IMR-90 (cell line): ENCODE measurements around the gene DPYSL3.

Experiments used
- BHLHE40 ChIP-seq: fragments of 150-350 bp; IDR thresholded peaks from 2 replicates; pipeline ENCODE4 v1.6.1; 2016; ENCODE audit warnings: mild to moderate bottlenecking, low read depth, low read length
- CTCF ChIP-seq: conservative IDR thresholded peaks from 2 replicates; pipeline ENCODE4 v1.5.1; 2012; ENCODE audit warnings: mild to moderate bottlenecking, low read depth, low read length, improper control_type of control experiment
- FOS ChIP-seq: fragments of 150-350 bp; IDR thresholded peaks from 2 replicates; pipeline ENCODE4 v1.6.1; 2016; ENCODE audit warnings: low read depth, low read length
- MXI1 ChIP-seq: IDR thresholded peaks from 2 replicates; pipeline ENCODE4 v1.6.1; 2012; ENCODE audit warnings: low read depth, mild to moderate bottlenecking, low read length, moderate library complexity, borderline replicate concordance
- NFE2L2 ChIP-seq: fragments of 150-350 bp; IDR thresholded peaks from 2 replicates; pipeline ENCODE4 v1.6.1; 2016; ENCODE audit warnings: low read depth, mild to moderate bottlenecking, low read length
- POLR2A ChIP-seq: IDR thresholded peaks from 2 replicates; pipeline ENCODE4 v1.6.1; 2012; ENCODE audit warnings: mild to moderate bottlenecking, low read depth, low read length
- RAD21 ChIP-seq: IDR thresholded peaks from 2 replicates; pipeline ENCODE4 v1.6.1; 2012; ENCODE audit warnings: low read length, improper control_type of control experiment
- RCOR1 ChIP-seq: IDR thresholded peaks from 2 replicates; pipeline ENCODE4 v1.6.1; 2012; ENCODE audit warnings: mild to moderate bottlenecking, low read length, improper control_type of control experiment; ENCODE audit not compliant: insufficient replicate concordance
- RFX5 ChIP-seq: IDR thresholded peaks from 2 replicates; pipeline ENCODE4 v1.8.0; 2012; ENCODE audit warnings: low read depth, mild to moderate bottlenecking, low read length, moderate library complexity
- SMC3 ChIP-seq: fragments of 150-350 bp; IDR thresholded peaks from 2 replicates; pipeline ENCODE4 v1.6.1; 2016; ENCODE audit warnings: low read depth, mild to moderate bottlenecking, antibody characterized with exemption, low read length, moderate library complexity
- TF ChIP-seq, protein P1 (sequence below): fragments of 150-350 bp; IDR thresholded peaks from 2 replicates; pipeline ENCODE4 v1.6.1; 2017; ENCODE audit warnings: mild to moderate bottlenecking, antibody characterized with exemption, low read length, low read depth
- TF ChIP-seq, protein P2 (sequence below): fragments of 150-350 bp; IDR thresholded peaks from 2 replicates; pipeline ENCODE4 v1.6.1; 2016; ENCODE audit warnings: low read depth, mild to moderate bottlenecking, low read length, moderate library complexity, borderline replicate concordance

- TF ChIP-seq CTCF (no peak), RAD21 (no peak), POLR2A (no peak), SMC3 (no peak), FOS (no peak), RCOR1 (no peak), MXI1 (no peak), RFX5 (no peak), BHLHE40 (no peak), NFE2L2 (no peak)
- TF ChIP-seq, protein P1, sequence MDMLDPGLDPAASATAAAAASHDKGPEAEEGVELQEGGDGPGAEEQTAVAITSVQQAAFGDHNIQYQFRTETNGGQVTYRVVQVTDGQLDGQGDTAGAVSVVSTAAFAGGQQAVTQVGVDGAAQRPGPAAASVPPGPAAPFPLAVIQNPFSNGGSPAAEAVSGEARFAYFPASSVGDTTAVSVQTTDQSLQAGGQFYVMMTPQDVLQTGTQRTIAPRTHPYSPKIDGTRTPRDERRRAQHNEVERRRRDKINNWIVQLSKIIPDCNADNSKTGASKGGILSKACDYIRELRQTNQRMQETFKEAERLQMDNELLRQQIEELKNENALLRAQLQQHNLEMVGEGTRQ, result peak; percentile 54
- TF ChIP-seq, protein P2, sequence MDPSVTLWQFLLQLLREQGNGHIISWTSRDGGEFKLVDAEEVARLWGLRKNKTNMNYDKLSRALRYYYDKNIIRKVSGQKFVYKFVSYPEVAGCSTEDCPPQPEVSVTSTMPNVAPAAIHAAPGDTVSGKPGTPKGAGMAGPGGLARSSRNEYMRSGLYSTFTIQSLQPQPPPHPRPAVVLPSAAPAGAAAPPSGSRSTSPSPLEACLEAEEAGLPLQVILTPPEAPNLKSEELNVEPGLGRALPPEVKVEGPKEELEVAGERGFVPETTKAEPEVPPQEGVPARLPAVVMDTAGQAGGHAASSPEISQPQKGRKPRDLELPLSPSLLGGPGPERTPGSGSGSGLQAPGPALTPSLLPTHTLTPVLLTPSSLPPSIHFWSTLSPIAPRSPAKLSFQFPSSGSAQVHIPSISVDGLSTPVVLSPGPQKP, result no peak
Measured at GRCh38 chr5:147404706-147405105, 105.2 kb downstream of the DPYSL3 start.
